ENCODE results near the gene A4GALT.

The A4GALT gene

GRCh38 chr22:42714768-42715390 lies 5.8 kb downstream of the A4GALT start:
- no peak for TF ChIP-seq CTCF (IDR thresholded peaks at IDR 0.05)

DNA sequence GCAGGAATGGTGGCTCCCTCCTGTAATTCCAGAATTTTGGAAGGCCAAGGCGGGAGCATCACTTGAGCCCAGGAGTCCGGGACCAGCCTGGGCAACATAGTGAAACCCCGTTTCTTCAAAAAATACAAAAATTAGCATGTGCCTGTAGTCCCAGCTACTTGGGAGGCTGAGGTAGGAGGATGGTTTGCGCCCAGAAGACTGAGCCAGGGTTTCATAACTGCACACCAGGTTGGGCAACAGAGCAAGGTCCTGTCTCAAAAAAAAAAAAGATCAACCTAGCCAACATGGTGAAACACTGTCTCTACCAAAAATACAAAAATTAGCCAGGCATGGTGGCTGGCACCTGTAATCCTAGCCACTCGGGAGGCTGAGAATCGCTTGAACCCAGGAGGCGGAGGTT lies 6.4 kb downstream of the A4GALT start:
- no peak for TF ChIP-seq CTCF (IDR thresholded peaks at IDR 0.05)

DNA sequence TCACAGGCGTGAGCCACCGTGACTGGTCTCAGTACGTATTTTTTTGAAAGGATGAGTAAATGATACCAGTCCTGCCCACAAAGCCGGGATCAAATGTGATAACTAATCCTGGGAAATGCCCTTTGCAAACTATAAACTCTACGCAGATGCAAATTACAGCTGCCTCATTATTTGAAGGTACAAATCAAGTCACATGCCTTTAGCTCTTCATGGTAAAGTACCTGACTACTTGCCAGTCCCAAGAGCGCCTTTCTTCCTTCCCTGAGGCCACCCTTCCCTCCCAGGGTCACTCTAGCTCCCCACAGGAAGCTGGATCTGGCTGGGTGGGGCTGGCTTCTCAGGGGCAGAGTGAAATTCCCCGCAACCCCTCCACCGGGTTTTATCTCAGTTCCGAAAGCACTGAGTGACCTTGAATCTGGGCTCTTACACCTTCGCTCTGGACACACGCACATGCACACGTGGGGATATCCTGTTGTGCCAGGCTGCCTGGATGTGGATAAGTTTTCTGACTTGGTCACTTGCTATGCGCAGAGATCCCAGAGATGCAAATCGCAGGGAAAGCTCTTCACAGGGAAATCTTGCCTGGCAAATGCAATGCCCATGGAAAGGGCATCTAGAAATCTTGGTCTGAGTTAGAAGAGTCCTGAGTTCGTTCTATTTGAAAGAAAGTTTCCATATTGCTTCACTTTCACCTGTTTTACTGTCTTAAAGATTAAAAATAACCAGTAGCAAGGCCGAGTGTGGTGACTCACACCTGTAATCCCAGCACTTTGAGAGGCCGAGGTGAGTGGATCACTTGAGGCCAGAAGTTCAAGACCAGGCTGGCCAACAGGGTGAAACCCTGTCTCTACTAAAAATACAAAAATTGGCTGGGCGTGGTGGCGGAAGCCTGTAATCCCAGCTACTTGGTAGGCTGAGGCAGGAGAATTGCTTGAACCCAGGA lies 8.5 kb downstream of the A4GALT start:
- TF ChIP-seq CTCF (IDR thresholded peaks at IDR 0.05): no peak

- TF ChIP-seq CTCF (IDR thresholded peaks at IDR 0.05): no peak
Measured at GRCh38 chr22:42711281-42711731, 9.4 kb downstream of the A4GALT start.

DNA sequence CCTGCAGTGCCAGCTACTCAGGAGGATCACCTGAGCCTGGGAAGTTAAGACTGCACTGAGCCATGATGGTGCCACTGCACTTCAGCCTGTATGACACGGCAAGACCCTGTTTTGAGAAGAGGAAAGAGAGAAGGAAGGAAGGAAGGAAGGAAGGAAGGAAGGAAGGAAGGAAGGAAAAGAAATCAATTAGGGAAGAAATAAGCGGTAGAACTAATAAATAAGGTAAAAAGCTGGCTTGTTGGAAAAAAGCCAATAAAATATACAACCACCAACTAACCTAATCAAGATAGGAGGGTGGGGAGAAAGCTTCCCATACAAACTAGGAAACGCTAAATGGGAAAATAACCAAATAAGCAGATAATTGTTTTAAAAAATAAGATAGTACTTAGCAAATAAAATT lies 12.3 kb downstream of the A4GALT start:
- TF ChIP-seq CTCF (IDR thresholded peaks at IDR 0.05): no peak

- TF ChIP-seq CTCF (IDR thresholded peaks at IDR 0.05): no peak
Measured at GRCh38 chr22:42707496-42707895, 13.2 kb downstream of the A4GALT start.

- TF ChIP-seq CTCF (IDR thresholded peaks at IDR 0.05): no peak
Measured at GRCh38 chr22:42704896-42705295, 15.8 kb downstream of the A4GALT start.

Data from LNCAP (cell line).